GM12878 (cell line): Measurements from ENCODE around the gene TSTD2. TPM values are rescaled to one million over a fixed set of nuclear protein-coding genes. Genes with fewer than 3 reads are reported as not detected.

Source experiments
- BHLHE40 ChIP-seq, 2 experiments: fragments of 450-650 bp in 1 of 2; IDR thresholded peaks; 2 replicates each; pipeline ENCODE4 v1.6.1; 2011 to 2017; ENCODE audit warnings: low read depth in 2 of 2, borderline replicate concordance in 1 of 2, improper control_type of control experiment in 1 of 2, low read length in 1 of 2, mild to moderate bottlenecking in 1 of 2
- CHD1 ChIP-seq: IDR thresholded peaks from 2 replicates; pipeline ENCODE4 v1.6.1; 2012; ENCODE audit warnings: low read depth, low read length, improper control_type of control experiment
- ETV6 ChIP-seq, 2 experiments: fragments of 450-650 bp in 1 of 2; IDR thresholded peaks in 1 of 2; conservative IDR thresholded peaks in 1 of 2; 2 replicates each; pipeline ENCODE4 v1.6.1; 2014; ENCODE audit warnings: antibody characterized with exemption in 1 of 2, borderline replicate concordance in 1 of 2, low read depth in 1 of 2, mild to moderate bottlenecking in 1 of 2, moderate library complexity in 1 of 2
- GABPA ChIP-seq: IDR thresholded peaks from 2 replicates; pipeline ENCODE4 v1.6.1; 2014; ENCODE audit warnings: antibody characterized with exemption, low read depth, mild to moderate bottlenecking, inconsistent platforms
- HDAC2 ChIP-seq: fragments of 200-600 bp; sonication (generic); IDR thresholded peaks from 2 replicates; pipeline ENCODE4 v1.6.1; 2017
- HDAC6 ChIP-seq: fragments of 200-600 bp; sonication (generic); IDR thresholded peaks from one replicate; pipeline ENCODE4 v1.8.0; 2017; ENCODE audit warnings: antibody characterized with exemption; ENCODE audit not compliant: unreplicated experiment
- HDGF ChIP-seq: fragments of 450-650 bp; IDR thresholded peaks from 2 replicates; pipeline ENCODE4 v1.6.1; 2016; ENCODE audit warnings: antibody characterized with exemption
- IRF5 ChIP-seq: fragments of 450-650 bp; IDR thresholded peaks from 2 replicates; pipeline ENCODE4 v1.6.1; 2017; ENCODE audit warnings: borderline replicate concordance
- NBN ChIP-seq: fragments of 450-650 bp; IDR thresholded peaks from 2 replicates; pipeline ENCODE4 v1.6.1; 2016
- POLR2AphosphoS2 ChIP-seq: IDR thresholded peaks from 2 replicates; pipeline ENCODE4 v1.6.1; 2011; ENCODE audit warnings: low read depth, mild to moderate bottlenecking, low read length, improper control_type of control experiment, moderate library complexity
- RB1 ChIP-seq: fragments of 450-650 bp; formaldehyde crosslinking; IDR thresholded peaks from 2 replicates; pipeline ENCODE4 v1.6.1; 2017; ENCODE audit warnings: mild to moderate bottlenecking, borderline replicate concordance
- SMC3 ChIP-seq: IDR thresholded peaks from 2 replicates; pipeline ENCODE4 v1.6.1; 2011; ENCODE audit warnings: low read length, improper control_type of control experiment, borderline replicate concordance
- SPI1 ChIP-seq: IDR thresholded peaks from 2 replicates; pipeline ENCODE4 v1.6.1; 2011; ENCODE audit warnings: low read depth, mild to moderate bottlenecking, low read length, moderate library complexity, borderline replicate concordance; ENCODE audit not compliant: insufficient read depth
- TBL1XR1 ChIP-seq: IDR thresholded peaks from 2 replicates; pipeline ENCODE4 v1.6.1; 2012; ENCODE audit warnings: low read depth, low read length, improper control_type of control experiment
- TCF12 ChIP-seq: IDR thresholded peaks from 2 replicates; pipeline ENCODE4 v1.6.1; 2011; ENCODE audit warnings: low read depth, mild to moderate bottlenecking, low read length
- USF2 ChIP-seq: IDR thresholded peaks from 2 replicates; pipeline ENCODE4 v1.6.1; 2011; ENCODE audit warnings: low read depth, low read length, improper control_type of control experiment, borderline replicate concordance
- YY1 ChIP-seq: IDR thresholded peaks from 2 replicates; pipeline ENCODE4 v1.6.1; 2011; ENCODE audit warnings: low read depth, mild to moderate bottlenecking, low read length
- ZBTB4 ChIP-seq: fragments of 450-650 bp; formaldehyde crosslinking; IDR thresholded peaks from 2 replicates; pipeline ENCODE4 v1.4.0; 2022; ENCODE audit warnings: mild to moderate bottlenecking, moderate library complexity
- ZNF207 ChIP-seq: fragments of 450-650 bp; IDR thresholded peaks from 2 replicates; pipeline ENCODE4 v1.6.1; 2014; ENCODE audit warnings: antibody characterized with exemption, mild to moderate bottlenecking, borderline replicate concordance
- polyA plus RNA-seq, 11 experiments: library from polyadenylated mRNA; depleted of rRNA in 4 of 11; unstranded in 6 of 11; stranded (reverse) in 5 of 11; fragments of >200 nt; fragmentation: Nextera tagmentation in 4 of 11; fragmentation: Illumina TruSeq in 1 of 11; extraction: Ambion mirVana in 4 of 11; extraction: Trizol in 1 of 11; gene quantifications; 1 replicate in 1 of 11; 2 replicates in 10 of 11; pipeline versions ENCODE4 v1.2.1 to v1.2.3, GENCODE V29; 2011 to 2016; ENCODE audit warnings: inconsistent platforms in 2 of 11, missing spikeins in 2 of 11, low read depth in 1 of 11
- total RNA-seq, 4 experiments: library from RNA; depleted of rRNA in 3 of 4; stranded (reverse); fragments of >200 nt in 3 of 4; fragmentation: Illumina TruSeq in 1 of 4; extraction: Trizol in 1 of 4; gene quantifications; 2 replicates each; pipeline versions ENCODE4 v1.2.1 to v1.2.3, GENCODE V29; 2013 to 2021
- TF ChIP-seq, protein P1 (sequence below), 3 experiments: IDR thresholded peaks in 2 of 3; conservative IDR thresholded peaks in 1 of 3; 2 replicates each; pipeline ENCODE4 v1.5.1; 2011; ENCODE audit warnings: low read depth in 3 of 3, low read length in 3 of 3, mild to moderate bottlenecking in 3 of 3, control low read depth in 2 of 3, moderate library complexity in 2 of 3, inconsistent platforms in 1 of 3, mixed read lengths in 1 of 3; ENCODE audit not compliant: control insufficient read depth in 2 of 3, insufficient read depth in 1 of 3; ENCODE audit errors: extremely low read depth in 1 of 3
- TF ChIP-seq, protein P2 (sequence below): IDR thresholded peaks from 2 replicates; pipeline ENCODE4 v1.6.1; 2012; ENCODE audit warnings: low read depth, low read length, improper control_type of control experiment

The TSTD2 gene
- total and polyA plus RNA-seq, 10 of the 15 experiments (the other 5 are each of a cell fraction or from before 2014, with no cell fraction given), result 5.0 to 30.6 (median 14.1) TPM

DNA sequence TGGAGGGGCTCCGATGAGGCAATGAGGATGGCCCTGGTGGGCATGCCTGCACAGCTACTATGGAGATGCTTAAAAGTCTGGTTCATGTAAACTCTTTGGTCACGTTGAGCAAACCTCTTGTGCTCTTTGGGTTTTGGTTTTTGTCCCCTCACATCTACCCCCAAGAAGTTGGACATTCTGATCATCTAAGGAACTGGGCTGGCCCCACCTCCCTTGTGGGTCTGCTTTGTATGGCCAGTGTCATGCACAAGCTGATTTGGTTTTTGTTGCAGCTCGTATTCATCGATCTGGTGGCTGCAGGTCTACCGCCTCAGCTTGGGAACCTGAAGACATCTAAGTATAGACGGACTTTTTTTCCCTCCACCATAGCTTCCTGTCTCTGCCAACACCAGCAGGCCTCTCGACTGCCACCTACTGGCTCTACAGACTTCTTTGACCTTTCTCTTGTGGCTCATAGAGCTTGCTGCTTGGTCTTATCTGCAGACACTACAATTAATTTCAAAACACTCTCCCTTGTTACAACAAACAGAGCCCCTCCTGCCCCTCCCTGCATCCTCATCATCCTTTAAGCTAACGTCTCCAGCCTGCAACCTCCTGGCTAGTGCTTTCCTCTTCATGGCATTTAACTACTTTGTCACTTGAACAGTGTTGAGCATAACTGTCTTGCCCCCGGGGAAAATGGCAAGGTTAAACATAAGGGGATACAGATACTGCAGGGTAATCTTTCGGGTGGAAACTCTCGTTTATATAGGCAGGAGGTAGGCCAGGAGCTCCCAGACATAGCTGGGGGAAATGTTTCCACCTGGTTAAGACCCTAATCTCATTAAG, 34.5 kb downstream of the TSTD2 start (continued):
- no peak for TF ChIP-seq IRF5
- no peak for TF ChIP-seq SPI1
- no peak for TF ChIP-seq USF2
- no peak for TF ChIP-seq HDGF
- no peak for TF ChIP-seq TBL1XR1
- TF ChIP-seq HDAC6, result no peak
- TF ChIP-seq YY1, result peak; percentile 85
- no peak for TF ChIP-seq CHD1
- TF ChIP-seq ZBTB4 (CRISPR knock-in tag), result no peak
- TF ChIP-seq, protein P1, sequence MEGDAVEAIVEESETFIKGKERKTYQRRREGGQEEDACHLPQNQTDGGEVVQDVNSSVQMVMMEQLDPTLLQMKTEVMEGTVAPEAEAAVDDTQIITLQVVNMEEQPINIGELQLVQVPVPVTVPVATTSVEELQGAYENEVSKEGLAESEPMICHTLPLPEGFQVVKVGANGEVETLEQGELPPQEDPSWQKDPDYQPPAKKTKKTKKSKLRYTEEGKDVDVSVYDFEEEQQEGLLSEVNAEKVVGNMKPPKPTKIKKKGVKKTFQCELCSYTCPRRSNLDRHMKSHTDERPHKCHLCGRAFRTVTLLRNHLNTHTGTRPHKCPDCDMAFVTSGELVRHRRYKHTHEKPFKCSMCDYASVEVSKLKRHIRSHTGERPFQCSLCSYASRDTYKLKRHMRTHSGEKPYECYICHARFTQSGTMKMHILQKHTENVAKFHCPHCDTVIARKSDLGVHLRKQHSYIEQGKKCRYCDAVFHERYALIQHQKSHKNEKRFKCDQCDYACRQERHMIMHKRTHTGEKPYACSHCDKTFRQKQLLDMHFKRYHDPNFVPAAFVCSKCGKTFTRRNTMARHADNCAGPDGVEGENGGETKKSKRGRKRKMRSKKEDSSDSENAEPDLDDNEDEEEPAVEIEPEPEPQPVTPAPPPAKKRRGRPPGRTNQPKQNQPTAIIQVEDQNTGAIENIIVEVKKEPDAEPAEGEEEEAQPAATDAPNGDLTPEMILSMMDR (IDR thresholded peaks at IDR 0.05 in 2 of 3, conservative IDR thresholded peaks at IDR 0.05 in 1 of 3; ENCODE audit: control insufficient read depth in 2 of 3, extremely low read depth in 1 of 3, insufficient read depth in 1 of 3, low read depth in 3 of 3, low read length in 3 of 3), result peak; percentile 77 to 94 (median 88)
- no peak for TF ChIP-seq POLR2AphosphoS2
- 0 out of 4 replicates have a peak, but pooled peaks of 1 of the 2 experiments have one; percentile 5 for TF ChIP-seq ETV6 (conservative IDR thresholded peaks at IDR 0.05 in 1 of 2, IDR thresholded peaks at IDR 0.05 in 1 of 2; ENCODE audit: borderline replicate concordance in 1 of 2, low read depth in 1 of 2)
- peak in 1 of 2 experiments; percentile 36; a peak in 1 of 4 replicates for TF ChIP-seq BHLHE40 (IDR thresholded peaks at IDR 0.05; ENCODE audit: borderline replicate concordance in 1 of 2, low read depth in 2 of 2, low read length in 1 of 2)
- TF ChIP-seq GABPA, result no peak
- TF ChIP-seq, protein P2, sequence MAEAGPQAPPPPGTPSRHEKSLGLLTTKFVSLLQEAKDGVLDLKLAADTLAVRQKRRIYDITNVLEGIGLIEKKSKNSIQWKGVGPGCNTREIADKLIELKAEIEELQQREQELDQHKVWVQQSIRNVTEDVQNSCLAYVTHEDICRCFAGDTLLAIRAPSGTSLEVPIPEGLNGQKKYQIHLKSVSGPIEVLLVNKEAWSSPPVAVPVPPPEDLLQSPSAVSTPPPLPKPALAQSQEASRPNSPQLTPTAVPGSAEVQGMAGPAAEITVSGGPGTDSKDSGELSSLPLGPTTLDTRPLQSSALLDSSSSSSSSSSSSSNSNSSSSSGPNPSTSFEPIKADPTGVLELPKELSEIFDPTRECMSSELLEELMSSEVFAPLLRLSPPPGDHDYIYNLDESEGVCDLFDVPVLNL, result no peak
- no peak for TF ChIP-seq TCF12
- TF ChIP-seq HDAC2, result no peak
- 0 out of 2 replicates have a peak, but pooled peaks have one; percentile 24 for TF ChIP-seq NBN
- TF ChIP-seq ZNF207, result no peak
- peak; percentile 97 for TF ChIP-seq SMC3
- no peak for TF ChIP-seq RB1
